ENCODE data around the gene CALML6. TPM values are rescaled to one million over a fixed set of nuclear protein-coding genes. Genes with fewer than 3 reads are reported as not detected.
A peak's percentile ranks its signal among the peaks of the same experiment; 100 is the strongest.

The CALML6 gene
- total RNA-seq, 2 donors from 2014 or later: 0.34 to 0.50 TPM

DNA sequence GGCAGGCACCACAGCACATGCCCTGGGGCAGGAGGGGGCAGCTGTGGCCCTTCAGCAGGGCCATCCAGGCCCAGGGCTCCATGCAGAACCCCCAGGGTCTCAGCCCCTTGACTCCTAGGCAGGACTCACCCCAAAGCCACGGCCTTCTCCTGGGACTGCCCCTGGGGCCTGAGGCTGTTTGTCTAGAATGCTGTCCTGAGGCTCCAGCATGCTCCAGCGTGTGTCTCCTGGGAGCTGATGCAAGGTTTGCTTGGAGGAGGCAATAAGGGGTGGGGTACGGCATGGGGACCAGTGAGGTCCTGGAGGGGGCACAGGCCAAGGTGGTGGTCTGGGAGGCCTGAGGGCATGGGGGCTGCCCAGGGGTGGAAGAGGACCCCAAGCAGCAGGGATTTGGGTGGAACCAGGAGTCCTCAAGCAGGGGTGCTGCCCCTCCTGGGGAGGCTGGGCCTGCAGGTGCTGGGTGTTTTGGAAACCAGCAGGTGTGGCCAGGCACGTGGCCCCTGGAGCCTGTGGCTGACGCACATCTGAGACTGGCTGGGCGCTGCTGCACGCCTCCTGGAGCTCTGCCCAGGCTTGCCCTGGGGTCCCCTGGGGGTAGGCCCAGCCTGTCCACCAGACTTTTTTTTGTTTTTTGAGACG lies 7.8 kb upstream of the CALML6 start:
- intact Hi-C loops (cut with DNase I, micrococcal nuclease): loop anchor here in 1 of 2 donors (5.0 kb wide), 1 partner anchor 50 kb away; no protein-coding TSS in a partner anchor
- ATAC-seq (no peak), DNase-seq (peak in 1 of 2 donors; percentile 38)

- intact Hi-C loops (cut with DNase I, micrococcal nuclease): loop anchor here in 1 of 2 donors (5.0 kb wide), 1 partner anchor 51 kb away; no protein-coding TSS in a partner anchor
- DNase-seq (peak in 1 of 2 donors; percentile 50), ATAC-seq (peak; percentile 16)
These were observed 6.6 kb upstream of the CALML6 start for GRCh38 chr1:1908506-1908791.

GRCh38 chr1:1910033-1910465 lies 5.0 kb upstream of the CALML6 start:
- intact Hi-C loops (cut with DNase I, micrococcal nuclease): no loop called here
- ATAC-seq: no peak
- no peak for DNase-seq

DNA sequence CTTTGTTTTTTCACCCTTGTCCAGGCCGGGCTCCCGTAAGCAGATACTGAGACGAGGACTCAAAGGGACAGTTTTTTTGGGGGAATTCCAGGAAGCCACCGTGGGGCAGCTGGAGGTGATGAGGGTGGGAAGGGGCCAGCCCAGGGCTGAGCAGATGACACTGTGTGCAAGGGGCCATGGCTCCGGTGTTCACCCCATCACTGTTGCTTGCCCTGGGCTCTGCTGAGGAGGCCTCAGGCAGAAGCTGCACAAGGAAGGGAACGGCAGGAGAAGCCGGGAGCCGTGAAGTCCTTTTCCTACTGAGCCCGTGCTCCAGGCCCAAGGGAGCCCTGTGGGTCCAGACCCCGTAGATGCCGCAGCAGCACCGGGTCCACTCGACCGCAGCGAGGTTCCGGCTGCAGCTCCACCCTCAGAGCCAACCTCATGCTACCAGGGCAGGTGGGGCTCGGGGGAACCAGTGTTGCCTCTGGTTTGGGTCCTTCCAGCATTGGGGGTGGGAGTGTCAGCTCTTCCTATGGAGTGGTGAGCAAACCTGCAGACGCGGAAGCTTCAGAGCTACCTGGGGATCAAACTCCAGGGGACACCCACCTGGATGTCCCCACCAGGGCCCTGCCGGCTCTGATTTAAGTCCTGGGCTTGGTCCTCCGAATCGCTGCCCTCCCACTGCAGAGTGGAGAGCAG lies 4.3 kb upstream of the CALML6 start:
- intact Hi-C loops (cut with DNase I, micrococcal nuclease): no loop called here
- ATAC-seq: no peak

GRCh38 chr1:1911350-1912041 lies 3.6 kb upstream of the CALML6 start:
- ATAC-seq: no peak
- no peak for DNase-seq
- intact Hi-C loops (cut with DNase I, micrococcal nuclease): no loop called here

More for the DNA sequence above, 4.3 kb upstream of the CALML6 start:
- no peak for DNase-seq

- DNase-seq: no peak
- intact Hi-C loops (cut with DNase I, micrococcal nuclease): no loop called here
- no peak for ATAC-seq
These were observed 724 bp upstream of the CALML6 start for GRCh38 chr1:1914101-1914970.

- intact Hi-C loops (cut with DNase I, micrococcal nuclease): no loop called here
- ATAC-seq (peak; percentile 22), DNase-seq (peak in 1 of 2 donors; percentile 38)
These were observed 1.1 kb downstream of the CALML6 start for GRCh38 chr1:1915911-1916840.

GRCh38 chr1:1916851-1917251 lies 1.8 kb downstream of the CALML6 start:
- no peak for ATAC-seq
- no peak for DNase-seq
- intact Hi-C loops (cut with DNase I, micrococcal nuclease): no loop called here

DNA sequence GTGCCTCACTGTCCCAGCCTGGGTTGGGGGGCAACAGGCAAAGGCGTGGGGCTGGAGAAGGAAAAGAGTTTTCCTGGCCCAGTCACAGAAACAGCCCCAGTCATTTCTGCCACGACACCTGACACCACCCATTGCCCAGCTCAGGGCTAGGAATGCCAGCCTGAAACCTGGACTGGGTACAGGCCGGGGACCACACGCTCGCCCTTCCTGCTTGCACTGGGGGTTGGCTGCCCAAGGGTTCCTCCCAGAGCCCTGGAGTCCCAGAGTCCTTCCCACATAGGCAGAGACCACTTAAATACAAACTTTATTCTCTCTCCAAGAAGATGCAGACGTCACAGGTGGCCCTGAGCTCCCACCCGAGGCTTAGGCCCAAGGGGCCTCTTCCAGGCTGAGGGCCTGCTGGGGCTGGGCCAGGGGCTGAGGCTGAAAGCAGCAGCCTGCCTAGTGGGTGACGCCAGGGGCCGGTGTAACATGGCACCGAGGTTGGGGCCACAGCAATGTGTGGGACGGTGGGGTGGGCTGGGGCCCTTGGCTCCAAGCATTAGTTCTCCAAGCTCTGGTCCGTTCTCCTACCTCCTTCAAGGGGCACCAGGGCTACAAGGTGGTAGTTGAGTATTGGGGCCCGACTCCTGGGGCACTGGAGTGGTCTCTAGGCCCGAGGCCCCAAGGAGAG lies 2.4 kb downstream of the CALML6 start:
- DNase-seq (no peak), ATAC-seq (no peak)
- intact Hi-C loops (cut with DNase I, micrococcal nuclease): no loop called here

- intact Hi-C loops (cut with DNase I, micrococcal nuclease): no loop called here
- ATAC-seq (no peak), DNase-seq (peak in 1 of 2 donors; percentile 37)
These were observed 3.2 kb downstream of the CALML6 start for GRCh38 chr1:1917995-1918900.

DNA sequence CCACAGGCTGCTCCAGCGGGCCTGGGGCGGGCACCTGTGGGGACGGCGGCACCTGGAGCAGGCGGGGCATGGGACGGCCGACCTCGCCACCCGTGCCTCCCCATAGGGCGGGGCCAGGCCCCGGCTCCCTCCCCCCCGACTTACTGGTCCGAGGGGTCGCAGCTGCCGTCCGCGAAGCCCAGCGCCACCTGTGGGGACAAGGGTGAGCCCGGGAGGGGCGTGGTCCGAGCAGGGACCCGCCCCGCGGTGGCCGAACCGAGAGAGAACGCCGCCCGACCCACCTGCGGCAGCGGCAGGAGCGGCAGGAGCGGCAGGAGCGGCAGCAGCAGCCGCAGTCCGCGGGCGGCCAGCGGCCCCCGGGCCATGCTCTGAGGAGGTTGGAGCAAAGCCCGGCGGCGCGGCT lies 3.8 kb downstream of the CALML6 start, which contains the start of gene TMEM52:
TMEM52 (minus strand) TSS at position 379 of the 403 bp plus-strand sequence; CDS start at position 365, 14 bp downstream.
- peak in 1 of 2 donors; percentile 83 for DNase-seq
- intact Hi-C loops (cut with DNase I, micrococcal nuclease): no loop called here
- peak; percentile 38 for ATAC-seq

GRCh38 chr1:1919304-1920056 lies 4.4 kb downstream of the CALML6 start:
- DNase-seq: peak; percentile 100
- intact Hi-C loops (cut with DNase I, micrococcal nuclease): no loop called here
- ATAC-seq: peak; percentile 73

DNA sequence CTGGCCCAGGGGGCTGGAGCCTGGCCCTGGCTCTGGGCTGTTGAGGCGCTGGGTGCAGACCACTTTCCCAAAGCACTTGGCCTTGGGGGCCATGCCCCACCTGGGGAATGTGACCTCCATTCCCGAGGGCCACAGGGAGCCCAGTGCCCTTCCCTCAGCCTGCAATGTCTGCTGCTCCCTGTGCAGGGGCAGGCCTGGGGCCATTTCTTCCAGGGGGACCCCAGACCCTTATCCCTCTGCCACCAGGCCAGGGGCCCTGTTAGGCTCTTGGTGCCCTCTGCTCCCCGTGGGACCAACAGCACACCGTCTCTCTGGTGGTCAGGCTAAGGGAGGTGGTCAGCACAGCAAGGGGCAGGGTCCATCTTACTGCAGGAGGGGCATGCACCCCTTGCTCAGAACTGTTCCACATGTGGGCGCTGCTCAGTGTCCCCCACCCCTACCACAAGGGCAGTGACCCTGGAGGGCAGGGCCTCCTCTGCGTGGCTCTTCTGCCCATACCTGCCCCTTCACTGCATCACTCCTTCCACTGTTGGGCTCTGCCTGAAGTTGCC lies 5.1 kb downstream of the CALML6 start:
- DNase-seq: no peak
- intact Hi-C loops (cut with DNase I, micrococcal nuclease): no loop called here
- no peak for ATAC-seq

DNA sequence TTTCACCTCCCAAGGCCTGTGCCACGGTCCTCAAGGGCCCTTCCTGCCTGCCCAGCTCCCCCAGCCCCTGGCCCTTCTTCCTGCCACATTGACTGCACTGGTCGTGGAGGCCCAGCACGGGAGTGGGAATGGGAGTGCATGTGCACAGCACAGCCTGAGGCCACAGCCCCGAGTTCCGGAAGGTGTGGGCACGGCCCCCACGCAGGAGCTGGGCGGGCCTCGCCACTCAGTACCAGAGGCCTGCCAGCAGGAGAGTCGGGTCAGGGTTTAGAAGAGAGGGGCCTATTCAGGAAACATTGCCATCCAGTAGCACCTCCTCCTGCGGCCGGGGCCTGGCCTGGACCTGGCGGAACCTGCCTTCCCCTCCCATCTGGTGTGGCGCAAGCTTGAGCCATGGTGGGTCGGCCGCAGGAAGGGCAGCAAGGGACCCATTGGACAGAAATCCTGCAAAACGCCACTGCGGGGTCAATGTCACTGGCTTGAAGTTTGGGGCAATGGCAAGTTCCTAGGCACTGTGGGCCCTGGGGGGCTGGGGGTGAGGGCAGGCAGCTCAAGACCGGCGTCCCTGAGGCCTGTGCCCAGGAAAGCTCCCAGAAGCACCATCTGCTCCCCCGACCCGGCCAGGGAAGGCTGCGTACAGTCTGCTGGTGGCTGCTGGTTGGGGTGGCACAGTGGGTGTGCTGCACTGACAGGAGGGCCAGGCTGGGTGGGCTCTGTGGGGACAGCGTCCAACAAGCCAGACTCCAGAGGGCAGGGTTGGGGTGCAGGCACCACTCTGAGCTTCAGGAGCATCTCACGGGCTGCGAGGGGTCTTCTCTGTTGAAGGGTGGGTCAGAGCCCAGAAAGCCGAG lies 5.8 kb downstream of the CALML6 start:
- ATAC-seq (no peak), DNase-seq (peak in 1 of 2 donors; percentile 26)
- intact Hi-C loops (cut with DNase I, micrococcal nuclease): no loop called here

DNA sequence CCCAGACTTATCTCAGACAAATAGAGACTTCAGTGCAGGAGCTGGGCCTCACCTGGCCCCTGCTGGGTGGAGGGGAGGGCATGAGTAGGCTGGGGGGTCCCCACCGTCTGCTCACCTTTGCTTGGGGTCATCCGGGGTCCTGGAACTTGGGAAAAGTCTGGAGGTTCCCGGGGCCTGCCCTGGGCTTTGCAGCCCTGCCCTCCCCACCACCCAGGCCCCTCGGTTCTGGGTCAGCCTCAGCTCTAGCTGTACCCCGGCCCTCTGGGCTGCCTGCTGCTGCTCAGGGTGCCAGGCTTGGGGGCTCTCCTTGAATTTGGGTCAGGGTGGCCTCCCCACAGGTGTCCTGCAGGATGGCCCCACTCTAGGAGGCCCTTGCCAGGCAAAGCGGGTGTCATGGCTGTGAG lies 6.4 kb downstream of the CALML6 start:
- intact Hi-C loops (cut with DNase I, micrococcal nuclease): no loop called here
- ATAC-seq (no peak), DNase-seq (peak in 1 of 2 donors; percentile 28)

Measured in left colon (tissue), 2 donors.